ENCODE data around the gene CCDC107. TPM values are rescaled to one million over a fixed set of nuclear protein-coding genes. Genes with fewer than 3 reads are reported as not detected.

Gene CCDC107
- total and polyA plus RNA-seq, 2 of the 13 experiments (the other 11 are each of a cell fraction or from before 2014, with no cell fraction given): 7.1 to 15.2 TPM

GRCh38 chr9:35658137-35658967 lies at the start of gene CCDC107 (continued):
- TF ChIP-seq CSRNP2 (CRISPR knock-in tag; conservative IDR thresholded peaks at IDR 0.05; ENCODE audit: low read depth): no peak
- TF ChIP-seq ZFY (CRISPR knock-in tag; IDR thresholded peaks at IDR 0.05): peak; percentile 76
- TF ChIP-seq HINFP (CRISPR knock-in tag; IDR thresholded peaks at IDR 0.05; ENCODE audit: low read depth): no peak; the same call in 1 of the 2 replicates
- no peak for TF ChIP-seq ZNF83 (CRISPR knock-in tag; IDR thresholded peaks at IDR 0.05; ENCODE audit: borderline replicate concordance)
- no peak for TF ChIP-seq ZFP36 (IDR thresholded peaks at IDR 0.05; ENCODE audit: borderline replicate concordance, low read depth, low read length, partially characterized antibody)
- no peak for TF ChIP-seq GMEB2 (CRISPR knock-in tag; IDR thresholded peaks at IDR 0.05; ENCODE audit: low read depth)
- no peak for TF ChIP-seq ARID3A (IDR thresholded peaks at IDR 0.05; ENCODE audit: low read depth, low read length)
- TF ChIP-seq RXRA (CRISPR knock-in tag; IDR thresholded peaks at IDR 0.05): peak; percentile 71; the same call in 1 of the 2 replicates
- TF ChIP-seq RNF2 (conservative IDR thresholded peaks at IDR 0.05; ENCODE audit: low read depth): no peak
- TF ChIP-seq RFXANK (CRISPR knock-in tag; IDR thresholded peaks at IDR 0.05): no peak; the same call in 1 of the 2 replicates
- peak; percentile 72; the same call in 1 of the 2 replicates for TF ChIP-seq SATB2 (CRISPR knock-in tag; IDR thresholded peaks at IDR 0.05)
- TF ChIP-seq MXD1 (CRISPR knock-in tag; IDR thresholded peaks at IDR 0.05): peak; percentile 87
- no peak for TF ChIP-seq SMYD3 (CRISPR knock-in tag; IDR thresholded peaks at IDR 0.05)
- no peak for TF ChIP-seq NFYB (CRISPR knock-in tag; IDR thresholded peaks at IDR 0.05)
- no peak for TF ChIP-seq SP5 (CRISPR knock-in tag; IDR thresholded peaks at IDR 0.05; ENCODE audit: borderline replicate concordance, low read depth)
- no peak for TF ChIP-seq HMG20B (CRISPR knock-in tag; conservative IDR thresholded peaks at IDR 0.05)
- no peak for TF ChIP-seq PCBP2 (optimal IDR thresholded peaks at IDR 0.05; ENCODE audit: low read depth, low read length, poor library complexity, severe bottlenecking)
- TF ChIP-seq ZNF367 (CRISPR knock-in tag; IDR thresholded peaks at IDR 0.05; ENCODE audit: borderline replicate concordance): no peak; the same call in 1 of the 2 replicates
- TF ChIP-seq TRIM22 (IDR thresholded peaks at IDR 0.05): no peak
- TF ChIP-seq ZZZ3 (CRISPR knock-in tag; IDR thresholded peaks at IDR 0.05; ENCODE audit: borderline replicate concordance): 0 out of 2 replicates have a peak, but pooled peaks have one; percentile 10
- TF ChIP-seq KLF12 (CRISPR knock-in tag; IDR thresholded peaks at IDR 0.05; ENCODE audit: borderline replicate concordance): peak; percentile 34; the same call in 1 of the 2 replicates
- TF ChIP-seq ARNT (IDR thresholded peaks at IDR 0.05): no peak
